HG03135 (cell line): ENCODE data around the gene ATP8B1.
"Not testable (repeated sequence)": the region's sequence is repeated elsewhere in the genome, so short reads cannot be mapped to it uniquely, and the experiment has no call there.

Experiments used
- ATAC-seq: cut with Tn5 transposase; IDR thresholded peaks from one replicate; pipeline ENCODE4 v1.9.1; 2021; ENCODE audit warnings: mild to moderate bottlenecking, moderate library complexity; ENCODE audit not compliant: unreplicated experiment

The ATP8B1 gene

GRCh38 chr18:57771193-57771592 is 31.9 kb downstream of the ATP8B1 start:
- ATAC-seq, result no peak

GRCh38 chr18:57768537-57769326 is 34.4 kb downstream of the ATP8B1 start:
- no peak for ATAC-seq

- no peak for ATAC-seq
Observed at GRCh38 chr18:57767259-57768050, 35.7 kb downstream of the ATP8B1 start.

- ATAC-seq, result no peak
Observed at GRCh38 chr18:57764995-57765394, 38.1 kb downstream of the ATP8B1 start.

GRCh38 chr18:57764087-57764486 is 39.0 kb downstream of the ATP8B1 start:
- ATAC-seq, result no peak

- no peak for ATAC-seq
Observed at GRCh38 chr18:57762686-57763085, 40.4 kb downstream of the ATP8B1 start.

- no peak for ATAC-seq
Observed at GRCh38 chr18:57759650-57760049, 43.5 kb downstream of the ATP8B1 start.

GRCh38 chr18:57755473-57756067 is 47.5 kb downstream of the ATP8B1 start:
- ATAC-seq, result no peak

GRCh38 chr18:57754577-57755338 is 48.4 kb downstream of the ATP8B1 start:
- ATAC-seq, result peak; percentile 93

GRCh38 chr18:57753063-57753462 is 50.1 kb downstream of the ATP8B1 start:
- no peak for ATAC-seq

GRCh38 chr18:57749604-57749970 is 53.5 kb downstream of the ATP8B1 start:
- no peak for ATAC-seq

- peak; percentile 86 for ATAC-seq
Observed at GRCh38 chr18:57748770-57749603, 54.1 kb downstream of the ATP8B1 start.

- no peak for ATAC-seq
Observed at GRCh38 chr18:57747809-57748680, 55.1 kb downstream of the ATP8B1 start.

GRCh38 chr18:57744211-57744694 is 58.9 kb downstream of the ATP8B1 start:
- no peak for ATAC-seq

- ATAC-seq, result no peak
Observed at GRCh38 chr18:57743008-57743407, 60.1 kb downstream of the ATP8B1 start.

GRCh38 chr18:57741273-57741672 is 61.8 kb downstream of the ATP8B1 start:
- ATAC-seq, result no peak

GRCh38 chr18:57738078-57738477 is 65.0 kb downstream of the ATP8B1 start:
- ATAC-seq, result no peak

- ATAC-seq, result no peak
Observed at GRCh38 chr18:57737400-57738060, 65.6 kb downstream of the ATP8B1 start.

GRCh38 chr18:57735042-57735441 is 68.1 kb downstream of the ATP8B1 start:
- not testable (repeated sequence) for ATAC-seq
